ENCODE data around the gene MYOD1.

The MYOD1 gene

DNA sequence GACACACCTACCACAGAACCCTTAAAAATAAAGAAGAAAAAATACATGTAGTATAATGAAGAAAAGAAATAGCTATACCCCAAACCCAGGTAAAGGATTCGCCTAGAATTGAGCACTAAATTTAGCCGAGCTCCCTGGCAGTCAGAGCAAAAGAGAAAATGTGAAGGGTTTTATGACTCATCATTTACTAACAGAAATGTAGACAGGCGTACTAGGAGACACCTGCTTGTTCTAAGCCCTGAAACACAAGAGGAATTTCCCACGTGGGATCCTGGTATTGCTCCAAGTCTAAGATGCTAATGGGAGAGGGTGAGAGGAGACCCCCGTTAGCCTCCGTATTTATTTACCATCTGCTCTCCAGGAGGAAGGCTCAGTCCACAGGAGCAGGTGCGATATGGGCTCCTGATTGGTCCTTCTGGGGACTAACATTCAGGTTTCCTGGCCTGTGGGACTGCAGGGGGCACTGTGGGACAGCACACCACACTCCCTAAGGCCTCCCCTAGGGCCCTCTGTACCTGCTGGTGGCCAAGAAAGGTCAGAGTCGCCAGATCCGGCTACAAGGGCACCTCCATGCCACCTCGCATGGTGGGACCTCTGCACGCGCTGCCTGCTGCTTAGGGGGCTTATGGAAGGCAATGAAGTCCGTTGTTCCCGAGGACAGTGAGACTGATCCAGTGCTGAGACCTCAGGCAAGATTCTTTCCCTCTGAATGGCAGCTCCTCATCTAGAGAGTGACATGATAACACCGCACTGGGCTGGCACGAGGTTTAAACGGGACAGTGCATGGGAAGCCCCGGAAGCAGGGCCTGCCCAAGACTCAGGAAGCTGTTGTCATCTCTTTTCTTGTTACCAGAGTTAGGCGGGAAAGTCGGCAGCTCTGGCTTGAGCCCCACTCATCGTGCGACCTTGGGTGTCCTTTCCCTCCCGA, 41.0 kb downstream of the MYOD1 start:
- peak; percentile 65 for DNase-seq (ENCODE audit: low read depth)
- H3K4me3 ChIP-seq (ENCODE audit: low read depth, low read length): no peak overlapping the region
- TF ChIP-seq, protein P1, sequence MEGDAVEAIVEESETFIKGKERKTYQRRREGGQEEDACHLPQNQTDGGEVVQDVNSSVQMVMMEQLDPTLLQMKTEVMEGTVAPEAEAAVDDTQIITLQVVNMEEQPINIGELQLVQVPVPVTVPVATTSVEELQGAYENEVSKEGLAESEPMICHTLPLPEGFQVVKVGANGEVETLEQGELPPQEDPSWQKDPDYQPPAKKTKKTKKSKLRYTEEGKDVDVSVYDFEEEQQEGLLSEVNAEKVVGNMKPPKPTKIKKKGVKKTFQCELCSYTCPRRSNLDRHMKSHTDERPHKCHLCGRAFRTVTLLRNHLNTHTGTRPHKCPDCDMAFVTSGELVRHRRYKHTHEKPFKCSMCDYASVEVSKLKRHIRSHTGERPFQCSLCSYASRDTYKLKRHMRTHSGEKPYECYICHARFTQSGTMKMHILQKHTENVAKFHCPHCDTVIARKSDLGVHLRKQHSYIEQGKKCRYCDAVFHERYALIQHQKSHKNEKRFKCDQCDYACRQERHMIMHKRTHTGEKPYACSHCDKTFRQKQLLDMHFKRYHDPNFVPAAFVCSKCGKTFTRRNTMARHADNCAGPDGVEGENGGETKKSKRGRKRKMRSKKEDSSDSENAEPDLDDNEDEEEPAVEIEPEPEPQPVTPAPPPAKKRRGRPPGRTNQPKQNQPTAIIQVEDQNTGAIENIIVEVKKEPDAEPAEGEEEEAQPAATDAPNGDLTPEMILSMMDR (conservative IDR thresholded peaks at IDR 0.05; ENCODE audit: low read depth, low read length): peak; percentile 87

DNA sequence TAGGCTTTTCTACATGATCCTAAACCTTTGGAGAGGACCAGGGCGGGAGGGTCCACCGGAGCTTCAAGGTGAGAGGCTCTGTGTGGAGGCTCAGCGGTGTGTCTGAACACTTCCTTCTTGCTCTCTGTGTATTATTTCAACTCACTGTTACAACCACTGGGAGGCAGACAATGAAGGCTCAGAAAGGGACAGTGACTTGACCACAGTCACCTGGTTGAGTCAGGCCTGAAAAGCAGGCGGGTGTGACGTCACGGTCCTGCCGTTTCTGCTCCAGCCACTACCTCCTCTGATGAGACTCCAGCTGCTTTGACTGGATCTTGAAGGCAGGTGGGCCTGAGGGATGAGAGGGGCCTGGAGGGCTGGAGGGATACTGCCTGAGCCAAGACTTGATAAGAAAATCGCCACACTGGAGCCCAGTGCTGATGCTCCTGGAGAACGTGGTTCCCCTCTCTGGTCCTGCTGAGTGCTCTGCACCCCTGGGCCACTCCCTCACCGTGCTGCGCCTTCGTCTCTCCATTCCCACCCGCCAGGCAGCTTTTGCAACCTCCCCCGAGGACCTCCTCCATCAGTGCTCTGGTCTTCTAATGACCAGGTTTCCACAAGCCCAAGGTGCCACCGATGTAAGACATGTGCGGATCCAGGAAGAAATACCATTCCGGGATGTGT, 43.1 kb downstream of the MYOD1 start:
- H3K4me3 ChIP-seq (ENCODE audit: low read depth, low read length): no peak overlapping the region
- DNase-seq (ENCODE audit: low read depth): no peak
- TF ChIP-seq, protein P1 (conservative IDR thresholded peaks at IDR 0.05; ENCODE audit: low read depth, low read length): peak; percentile 12

DNA sequence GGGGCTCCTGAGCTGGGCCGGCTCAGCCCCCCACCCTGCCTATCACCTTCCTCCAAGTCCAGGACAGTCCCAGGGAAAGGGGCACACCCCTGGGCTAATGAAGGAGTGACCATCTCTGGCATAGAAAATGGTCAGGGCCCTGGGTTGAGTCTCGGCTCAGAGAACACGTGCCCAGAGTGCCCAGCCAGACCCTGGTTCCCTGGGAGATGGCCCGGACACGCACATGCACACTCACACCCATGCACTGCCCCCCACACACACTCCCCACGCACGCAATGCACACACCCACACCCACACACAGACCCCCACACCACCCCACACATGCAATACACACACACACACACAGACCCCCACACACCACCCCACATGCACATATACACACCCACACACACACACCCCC, 43.9 kb downstream of the MYOD1 start:
- no peak for DNase-seq (ENCODE audit: low read depth)
- TF ChIP-seq, protein P1 (conservative IDR thresholded peaks at IDR 0.05; ENCODE audit: low read depth, low read length): no peak
- no peak overlapping the region for H3K4me3 ChIP-seq (ENCODE audit: low read depth, low read length)

DNA sequence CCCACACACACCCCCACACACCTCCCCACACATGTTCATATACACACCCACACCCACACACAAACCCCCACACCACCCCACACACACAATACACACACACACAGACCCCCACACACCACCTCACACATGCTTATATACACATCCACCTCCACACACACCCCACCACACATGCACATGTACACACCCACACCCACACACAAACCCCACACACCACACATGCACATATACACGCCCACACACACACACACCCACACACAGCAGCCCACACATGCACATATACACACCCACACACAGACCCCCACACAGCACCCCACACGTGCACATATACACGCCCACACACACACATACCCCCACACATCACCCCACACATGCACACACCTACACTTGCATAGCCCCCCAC, 44.3 kb downstream of the MYOD1 start:
- DNase-seq (ENCODE audit: low read depth): no peak
- no peak overlapping the region for H3K4me3 ChIP-seq (ENCODE audit: low read depth, low read length)
- TF ChIP-seq, protein P1 (conservative IDR thresholded peaks at IDR 0.05; ENCODE audit: low read depth, low read length): no peak

DNA sequence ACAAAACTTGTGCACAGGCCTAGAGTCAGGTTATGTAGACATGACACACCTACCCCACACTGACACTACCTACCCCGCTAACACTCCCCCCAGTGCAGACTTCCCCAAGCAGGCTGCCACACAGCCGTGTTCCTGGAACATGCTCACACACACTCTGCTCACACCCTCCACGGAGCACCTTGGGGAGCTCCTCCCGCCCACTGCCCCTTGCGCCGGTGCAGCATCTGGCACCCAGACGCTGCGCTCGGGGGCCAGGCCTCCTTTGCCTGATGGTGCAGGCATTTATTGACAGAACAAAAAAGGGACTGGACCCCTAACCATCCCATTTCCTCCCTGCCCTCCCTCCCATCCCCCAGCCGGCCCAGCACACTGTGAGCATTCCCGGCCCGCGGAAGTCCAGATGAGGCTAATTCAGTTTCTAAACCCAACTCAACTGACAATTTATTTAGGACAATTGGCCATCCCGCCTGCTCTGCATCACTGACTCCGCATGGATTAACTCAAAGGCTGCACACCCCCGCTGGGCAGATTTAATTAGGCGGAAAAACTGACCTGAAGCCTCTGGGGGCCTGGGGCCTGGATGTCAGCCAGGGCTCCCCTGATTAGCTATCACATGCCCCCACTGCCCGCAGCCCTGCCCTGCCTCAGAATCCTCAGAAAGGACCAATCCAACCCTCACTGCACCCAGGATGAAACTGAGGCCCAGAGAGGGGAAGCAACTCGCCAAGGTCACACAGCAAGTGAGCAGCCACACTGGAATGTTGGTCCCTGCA, 45.3 kb downstream of the MYOD1 start:
- no peak for DNase-seq (ENCODE audit: low read depth)
- TF ChIP-seq, protein P1 (conservative IDR thresholded peaks at IDR 0.05; ENCODE audit: low read depth, low read length): no peak
- H3K4me3 ChIP-seq (ENCODE audit: low read depth, low read length): no peak overlapping the region

DNA sequence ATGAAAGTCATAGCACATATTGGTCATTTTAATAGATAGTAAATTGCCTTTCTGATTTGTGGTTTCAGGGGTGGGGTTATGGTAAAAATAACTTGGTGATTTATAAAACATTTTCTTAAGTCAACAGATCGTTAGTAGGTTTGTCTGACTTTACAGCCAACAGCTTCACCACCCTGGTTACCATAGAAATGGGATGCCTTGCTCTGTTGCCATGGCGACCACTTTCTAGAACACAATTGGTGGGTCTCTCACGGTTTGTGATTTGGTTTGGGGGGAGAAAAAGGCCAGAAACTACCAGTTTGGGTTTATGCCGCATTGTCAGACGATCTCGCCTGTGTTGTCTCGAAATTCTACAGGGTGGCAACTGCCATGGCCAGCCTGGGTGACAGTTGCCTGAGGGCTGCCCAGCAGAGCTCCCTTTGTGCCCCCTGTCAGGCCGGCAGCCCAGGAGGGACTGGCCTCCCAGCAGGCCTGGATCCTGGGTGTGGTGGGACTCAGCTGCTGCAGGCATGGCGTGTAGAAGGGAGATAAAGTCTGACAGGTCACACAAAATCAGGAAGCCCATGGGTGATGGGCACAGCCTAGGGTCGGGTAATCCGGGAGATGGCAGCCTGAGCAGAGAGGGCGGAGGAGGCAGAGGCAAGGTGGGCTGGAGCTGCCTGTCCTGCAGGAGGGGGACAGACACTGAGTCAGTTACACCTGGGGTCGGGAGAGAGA, 46.1 kb downstream of the MYOD1 start:
- no peak overlapping the region for H3K4me3 ChIP-seq (ENCODE audit: low read depth, low read length)
- TF ChIP-seq, protein P1 (conservative IDR thresholded peaks at IDR 0.05; ENCODE audit: low read depth, low read length): no peak
- DNase-seq (ENCODE audit: low read depth): peak; percentile 10
